Loucy (cell line): ENCODE measurements around the gene METTL15.

Experiments
- H2AFZ ChIP-seq: fragments of 200-600 bp; sonication (generic); 2 replicates; pipeline ENCODE4 v1.6.0; 2016; ENCODE audit warnings: antibody characterized with exemption, mild to moderate bottlenecking, low read length, moderate library complexity
- H3F3A ChIP-seq: fragments of 200-600 bp; 2 replicates; pipeline ENCODE4 v1.6.0; 2016; ENCODE audit warnings: antibody characterized with exemption, low read depth, mild to moderate bottlenecking
- H3K27me3 ChIP-seq: fragments of 200-600 bp; sonication (generic); 2 replicates; pipeline ENCODE4 v1.6.1; 2014; ENCODE audit warnings: low read length, mild to moderate bottlenecking; ENCODE audit not compliant: insufficient read depth, poor library complexity, severe bottlenecking
- H3K36me3 ChIP-seq: fragments of 200-600 bp; sonication (generic); 2 replicates; pipeline ENCODE4 v1.6.1; 2016; ENCODE audit warnings: low read length; ENCODE audit not compliant: insufficient read depth
- H3K4me1 ChIP-seq: fragments of 200-600 bp; sonication (generic); 2 replicates; pipeline ENCODE4 v1.5.1; 2014; ENCODE audit warnings: low read length, mild to moderate bottlenecking; ENCODE audit not compliant: insufficient read depth, poor library complexity, severe bottlenecking
- H3K4me2 ChIP-seq: fragments of 200-600 bp; sonication (generic); 2 replicates; pipeline ENCODE4 v1.6.0; 2014; ENCODE audit warnings: antibody characterized with exemption, low read length, low read depth, mild to moderate bottlenecking; ENCODE audit not compliant: poor library complexity, severe bottlenecking
- H3K4me3 ChIP-seq: fragments of 200-600 bp; sonication (generic); 2 replicates; pipeline ENCODE4 v1.5.1; 2014; ENCODE audit warnings: low read length, mild to moderate bottlenecking, mixed read lengths; ENCODE audit not compliant: poor library complexity, severe bottlenecking
- H3K79me2 ChIP-seq: fragments of 200-600 bp; sonication (generic); 2 replicates; pipeline ENCODE4 v1.6.1; 2014; ENCODE audit warnings: low read length; ENCODE audit not compliant: insufficient read depth
- H3K9ac ChIP-seq: fragments of 200-600 bp; sonication (generic); 2 replicates; pipeline ENCODE4 v1.6.0; 2014; ENCODE audit warnings: mild to moderate bottlenecking, low read depth, low read length, moderate library complexity; ENCODE audit not compliant: poor library complexity, severe bottlenecking
- H3K9me2 ChIP-seq: fragments of 200-600 bp; sonication (generic); replicated peaks from 2 replicates; pipeline ENCODE4 v1.6.1; 2016; ENCODE audit warnings: low read depth, low read length, mixed read lengths
- H3K9me3 ChIP-seq: fragments of 200-600 bp; sonication (generic); 2 replicates; pipeline ENCODE4 v1.6.1; 2014; ENCODE audit warnings: mild to moderate bottlenecking, antibody characterized with exemption, low read length, low read depth; ENCODE audit not compliant: insufficient read depth
- H4K20me1 ChIP-seq: fragments of 200-600 bp; sonication (generic); 2 replicates; pipeline ENCODE4 v1.6.0; 2014; ENCODE audit warnings: antibody characterized with exemption, low read length, mild to moderate bottlenecking; ENCODE audit not compliant: insufficient read depth, poor library complexity, severe bottlenecking
- CTCF ChIP-seq: fragments of 200-600 bp; sonication (generic); conservative IDR thresholded peaks from 2 replicates; pipeline ENCODE4 v1.5.1; 2014; ENCODE audit warnings: mild to moderate bottlenecking, antibody characterized with exemption, low read length
- EZH2phosphoT487 ChIP-seq: fragments of 200-600 bp; IDR thresholded peaks from 2 replicates; pipeline ENCODE4 v1.6.1; 2018; ENCODE audit warnings: antibody characterized with exemption, mild to moderate bottlenecking, moderate library complexity, borderline replicate concordance

METTL15 gene

DNA sequence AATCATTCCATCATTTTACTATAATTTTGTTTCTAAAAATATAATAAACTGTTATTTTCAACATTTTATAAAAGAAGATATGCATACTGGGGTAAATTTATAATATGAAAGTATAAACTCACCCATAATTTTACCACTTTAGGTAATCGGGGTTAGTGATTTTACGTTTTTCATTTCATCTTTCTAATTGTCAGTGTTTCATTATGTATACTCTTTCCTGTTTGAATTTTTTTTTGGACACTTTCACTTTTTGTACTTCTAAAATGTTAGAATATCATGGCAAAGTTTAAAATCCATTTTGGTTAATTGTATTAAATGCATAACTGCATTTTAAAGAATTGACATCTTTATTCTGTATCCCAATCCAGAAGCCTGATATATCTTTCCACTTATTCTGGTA is 115.8 kb downstream of the METTL15 start:
- Histone ChIP-seq H3K4me3 (no peak overlapping the region), H3K36me3 (no peaks in the 10 kb centered on the region), H3K9ac (no peak overlapping the region), H3K4me1 (no peaks in the 10 kb centered on the region), H3K9me2 (no peaks in the 10 kb centered on the region), H3K79me2 (no peaks in the 10 kb centered on the region), H2AFZ (no peak overlapping the region), H3F3A (no peaks in the 10 kb centered on the region), H4K20me1 (no peaks in the 10 kb centered on the region), H3K9me3 (no peaks in the 10 kb centered on the region; the same call in 1 of the 2 replicates), H3K4me2 (no peak overlapping the region), H3K27me3 (no peaks in the 10 kb centered on the region)
- TF ChIP-seq CTCF = no peak
- TF ChIP-seq EZH2phosphoT487 = no peak

- H2AFZ ChIP-seq = no peak overlapping the region
- no peaks in the 10 kb centered on the region for H3K36me3 ChIP-seq
- TF ChIP-seq CTCF = no peak
- no peak for TF ChIP-seq EZH2phosphoT487
These were observed 119.3 kb downstream of the METTL15 start for GRCh38 chr11:28227460-28227859.

DNA sequence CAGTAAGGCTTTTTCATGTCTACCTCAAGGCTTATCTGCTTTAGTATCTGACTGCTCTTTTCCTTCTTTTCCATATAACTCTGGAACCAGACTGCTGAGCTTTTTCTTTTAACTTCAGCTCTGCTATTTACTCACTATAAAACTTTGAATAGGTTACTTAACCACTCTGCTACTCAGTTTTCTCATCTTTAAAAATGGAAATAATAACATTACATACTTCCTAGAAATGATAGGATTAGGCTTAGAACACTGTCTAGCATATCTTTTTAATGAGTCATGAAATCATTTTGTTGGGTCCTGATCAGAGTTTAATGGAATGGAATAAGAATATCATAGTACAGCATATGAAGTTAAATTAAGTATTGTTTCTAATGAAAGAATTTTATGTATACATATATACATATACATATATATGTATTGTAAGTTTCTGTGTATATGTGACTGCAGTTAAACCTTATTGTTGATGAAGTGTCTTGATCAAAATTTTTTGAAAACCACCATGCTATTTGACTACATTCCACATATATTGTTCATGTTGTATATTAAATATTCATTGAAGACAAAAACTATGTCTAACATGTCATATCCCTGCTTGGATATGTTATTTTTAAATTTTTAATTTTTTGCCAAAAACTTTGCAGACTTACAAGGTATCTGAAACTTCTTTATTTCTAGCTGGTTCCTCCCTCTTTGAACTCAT is 120.2 kb downstream of the METTL15 start:
- Histone ChIP-seq H3F3A (no peaks in the 10 kb centered on the region), H3K79me2 (no peaks in the 10 kb centered on the region), H3K4me1 (no peaks in the 10 kb centered on the region), H3K36me3 (no peaks in the 10 kb centered on the region), H2AFZ (no peak overlapping the region), H3K4me2 (no peak overlapping the region), H4K20me1 (no peaks in the 10 kb centered on the region), H3K27me3 (no peaks in the 10 kb centered on the region), H3K9ac (no peak overlapping the region), H3K9me2 (no peaks in the 10 kb centered on the region), H3K4me3 (no peak overlapping the region), H3K9me3 (no peaks in the 10 kb centered on the region)
- TF ChIP-seq EZH2phosphoT487 (no peak), CTCF (no peak)

More at GRCh38 chr11:28227460-28227859, 119.3 kb downstream of the METTL15 start:
- H3F3A ChIP-seq = no peaks in the 10 kb centered on the region
- H3K9ac ChIP-seq = no peak overlapping the region
- H3K9me2 ChIP-seq = no peaks in the 10 kb centered on the region
- no peak overlapping the region for H3K4me2 ChIP-seq
- no peaks in the 10 kb centered on the region for H3K4me1 ChIP-seq
- no peak overlapping the region for H3K4me3 ChIP-seq
- H3K9me3 ChIP-seq = no peaks in the 10 kb centered on the region
- no peaks in the 10 kb centered on the region for H4K20me1 ChIP-seq
- no peaks in the 10 kb centered on the region for H3K27me3 ChIP-seq
- no peaks in the 10 kb centered on the region for H3K79me2 ChIP-seq
